K562 (cell line): Measurements from ENCODE around the gene DDIT3. TPM values are rescaled to one million over a fixed set of nuclear protein-coding genes. Genes with fewer than 3 reads are reported as not detected.
"Not testable (repeated sequence)": the region's sequence is repeated elsewhere in the genome, so short reads cannot be mapped to it uniquely, and the experiment has no call there.

Experiments
- ATAC-seq: fragments of 200-7000 bp; cut with Tn5 transposase; 3 replicates; pipeline ENCODE4 v1.9.1; 2020; ENCODE audit warnings: moderate library complexity
- BruUV-seq: library from RNA; stranded (reverse); fragments of 400-500 nt; replicated peaks from 2 replicates; lab custom pipeline; 2021; lab: Mats Ljungman, UMichigan
- CTCF ChIA-PET: fragments of 300-600 bp; formaldehyde crosslinking; extraction: SDS; loops from one replicate; lab custom pipeline; 2021; ENCODE audit warnings: low intra/inter-chr PET ratio; lab: Yijun Ruan, JAX
- POLR2A ChIA-PET: fragments of 300-600, 350-650 bp; sonication (Branson Sonifier 250); formaldehyde crosslinking; extraction: SDS; loops from one replicate; lab custom pipeline; 2021; ENCODE audit warnings: antibody characterized with exemption, inconsistent platforms; lab: Yijun Ruan, JAX
- DNase-seq, 4 experiments: peaks; one replicate each; pipeline versions ENCODE4 v3.0.0 to v3.0.0-alpha.2; 2011 to 2018; ENCODE audit warnings: low spot score in 3 of 4, mixed read lengths in 3 of 4; ENCODE audit errors: extremely low read depth in 1 of 4
- FAIRE-seq: peaks from 2 replicates; lab custom pipeline; 2011; peaks lifted over from hg19 to GRCh38; lab: Jason Lieb, UNC
- H2AFZ ChIP-seq: 2 replicates; pipeline ENCODE4 v1.6.0; 2011; ENCODE audit warnings: low read depth, low read length, control low read depth, inconsistent platforms
- H3K27ac ChIP-seq: fragments of 200-600 bp; 3 replicates; pipeline ENCODE4 v1.8.0; 2011; ENCODE audit warnings: low read depth, mild to moderate bottlenecking, control low read depth, inconsistent platforms, low read length, moderate library complexity, mixed read lengths; ENCODE audit errors: extremely low read depth
- H3K27me3 ChIP-seq, 2 experiments: fragments of 300-600 bp in 1 of 2; 2 replicates in 1 of 2; 3 replicates in 1 of 2; pipeline versions ENCODE4 v1.6.0 to v1.8.0; 2011; ENCODE audit warnings: inconsistent platforms in 2 of 2, low read length in 2 of 2, mild to moderate bottlenecking in 1 of 2, mixed read lengths in 1 of 2, moderate library complexity in 1 of 2; ENCODE audit not compliant: control insufficient read depth in 2 of 2, insufficient read depth in 2 of 2
- H3K36me3 ChIP-seq: fragments of 300-600 bp; 3 replicates; pipeline ENCODE4 v1.8.0; 2011; ENCODE audit warnings: mild to moderate bottlenecking, low read length, inconsistent platforms; ENCODE audit not compliant: control insufficient read depth, insufficient read depth
- H3K4me1 ChIP-seq, 2 experiments: fragments of 200-600 bp in 1 of 2; replicated peaks in 1 of 2; 2 replicates in 1 of 2; 3 replicates in 1 of 2; pipeline versions ENCODE4 v1.5.1 to v1.8.0; 2011; ENCODE audit warnings: inconsistent platforms in 2 of 2, low read length in 2 of 2, mild to moderate bottlenecking in 1 of 2, mixed read lengths in 1 of 2, moderate library complexity in 1 of 2; ENCODE audit not compliant: control insufficient read depth in 2 of 2, insufficient read depth in 2 of 2
- H3K4me2 ChIP-seq: 2 replicates; pipeline ENCODE4 v1.6.1; 2011; ENCODE audit warnings: low read length, control low read depth, inconsistent platforms, mixed read lengths; ENCODE audit not compliant: insufficient read depth
- H3K4me3 ChIP-seq: fragments of 200-600 bp; sonication (generic), shearing (Covaris generic); 2 replicates; pipeline ENCODE4 v1.5.1; 2016; ENCODE audit warnings: control low read depth, inconsistent platforms
- H3K79me2 ChIP-seq: fragments of 200-600 bp; 3 replicates; pipeline ENCODE4 v1.8.0; 2011; ENCODE audit warnings: low read length, inconsistent platforms; ENCODE audit not compliant: control insufficient read depth, insufficient read depth
- H3K9ac ChIP-seq, 2 experiments: 2 replicates each; pipeline versions ENCODE4 v1.6.0 to v1.6.1; 2011; ENCODE audit warnings: low read depth in 2 of 2, low read length in 2 of 2, control low read depth in 1 of 2, inconsistent platforms in 1 of 2, mild to moderate bottlenecking in 1 of 2, mixed read lengths in 1 of 2; ENCODE audit not compliant: insufficient read depth in 1 of 2
- H3K9me1 ChIP-seq: one replicate; pipeline ENCODE4 v1.6.0; 2011; ENCODE audit warnings: inconsistent platforms, mild to moderate bottlenecking, low read length, moderate library complexity; ENCODE audit not compliant: control insufficient read depth, insufficient read depth
- H3K9me3 ChIP-seq: replicated peaks from 2 replicates; pipeline ENCODE4 v1.5.1; 2011; ENCODE audit warnings: low read depth, low read length, inconsistent platforms; ENCODE audit not compliant: control insufficient read depth, insufficient read depth
- H4K20me1 ChIP-seq: replicated peaks from 2 replicates; pipeline ENCODE4 v1.6.1; 2011; ENCODE audit warnings: low read length, inconsistent platforms, mixed read lengths; ENCODE audit not compliant: control insufficient read depth, insufficient read depth
- AFF4 ChIP-seq: sonication (generic); formaldehyde crosslinking; IDR thresholded peaks from 2 replicates; pipeline ENCODE4 v1.8.0; 2023; ENCODE audit warnings: mild to moderate bottlenecking, missing genetic modification reagents
- MED1 ChIP-seq: sonication (generic); formaldehyde crosslinking; IDR thresholded peaks from 2 replicates; pipeline ENCODE4 v1.8.1; 2023; ENCODE audit warnings: missing genetic modification reagents, borderline replicate concordance
- MLLT1 ChIP-seq, 2 experiments: fragments of 450-650 bp; IDR thresholded peaks; 2 replicates each; pipeline ENCODE4 v1.6.1; 2016
- NBN ChIP-seq: fragments of 450-650 bp; IDR thresholded peaks from 2 replicates; pipeline ENCODE4 v1.6.1; 2016; ENCODE audit warnings: low read depth, mild to moderate bottlenecking
- NFATC3 ChIP-seq: fragments of 450-650 bp; IDR thresholded peaks from 2 replicates; pipeline ENCODE4 v1.6.1; 2017; ENCODE audit warnings: mild to moderate bottlenecking
- PHB2 ChIP-seq: fragments of 450-650 bp; IDR thresholded peaks from 2 replicates; pipeline ENCODE4 v1.6.1; 2017; ENCODE audit warnings: low read depth
- POLR2A ChIP-seq: fragments of 450-650 bp; conservative IDR thresholded peaks from 2 replicates; pipeline ENCODE4 v1.6.1; 2016
- POLR2B ChIP-seq: fragments of 450-650 bp; IDR thresholded peaks from 2 replicates; pipeline ENCODE4 v1.6.1; 2018; ENCODE audit warnings: low read depth; ENCODE audit not compliant: partially characterized antibody
- PTTG1 ChIP-seq: fragments of 450-650 bp; IDR thresholded peaks from 2 replicates; pipeline ENCODE4 v1.6.1; 2016; ENCODE audit warnings: low read depth, mild to moderate bottlenecking, missing genetic modification characterization, missing compliant biosample characterization
- RBFOX2 ChIP-seq: fragments of 200-400 bp; formaldehyde crosslinking; IDR thresholded peaks from 2 replicates; pipeline ENCODE4 v1.6.1; 2017; ENCODE audit warnings: low read depth, mild to moderate bottlenecking, low read length, moderate library complexity
- RBM22 ChIP-seq: fragments of 200-400 bp; formaldehyde crosslinking; IDR thresholded peaks from 2 replicates; pipeline ENCODE4 v1.6.1; 2018; ENCODE audit warnings: low read length, low read depth; ENCODE audit not compliant: poor library complexity, severe bottlenecking
- SUPT5H ChIP-seq: fragments of 450-650 bp; IDR thresholded peaks from 2 replicates; pipeline ENCODE4 v1.6.1; 2016
- ZC3H4 ChIP-seq: sonication (generic); formaldehyde crosslinking; IDR thresholded peaks from 2 replicates; pipeline ENCODE4 v1.9.0; 2021; ENCODE audit warnings: missing genetic modification reagents, borderline replicate concordance
- WGBS: fragments of 100-300 bp; shearing (Covaris generic); methylation state at CpG from one replicate; pipeline ENCODE4 v1.1.6; 2016; ENCODE audit warnings: low coverage, mixed read lengths; ENCODE audit not compliant: insufficient coverage; ENCODE audit errors: missing lambda C conversion rate; 5-methylcytosine and 5-hydroxymethylcytosine counted together
- in situ Hi-C: fragments of 300-500 bp; cut with MboI; formaldehyde crosslinking; loops from 4 replicates; pipeline ENCODE4 v1.15.0; 2018; ENCODE audit warnings: inconsistent platforms, mixed read lengths
- intact Hi-C: fragments of 100-400 bp; cut with micrococcal nuclease; formaldehyde crosslinking; loops from 2 replicates; pipeline ENCODE4 v1.14.2; 2022
- polyA plus RNA-seq, 8 experiments: library from polyadenylated mRNA; depleted of rRNA in 4 of 8; stranded (reverse) in 5 of 8; unstranded in 3 of 8; fragments of >200 nt; fragmentation: Nextera tagmentation in 2 of 8; fragmentation: Illumina TruSeq in 1 of 8; extraction: Ambion mirVana in 2 of 8; extraction: Trizol in 1 of 8; gene quantifications; 2 replicates each; pipeline versions ENCODE4 v1.2.1 to v1.2.3, GENCODE V29; 2011 to 2014; ENCODE audit warnings: inconsistent platforms in 1 of 8, missing spikeins in 1 of 8
- total RNA-seq, 7 experiments: library from RNA; depleted of rRNA in 6 of 7; stranded (reverse); fragments of >200 nt in 6 of 7; fragmentation: Illumina TruSeq in 2 of 7; extraction: Trizol in 2 of 7; gene quantifications; 2 replicates each; pipeline versions ENCODE4 v1.2.1 to v1.2.3, GENCODE V29; 2011 to 2021; ENCODE audit warnings: low replicate concordance in 1 of 7
- TF ChIP-seq, protein P1 (sequence below): fragments of 450-650 bp; IDR thresholded peaks from 2 replicates; pipeline ENCODE4 v1.6.1; 2016; ENCODE audit warnings: borderline replicate concordance

Gene DDIT3
- total and polyA plus RNA-seq, 9 of the 15 experiments (the other 6 are each of a cell fraction or from before 2014, with no cell fraction given), result 59.1 to 272 (median 89.9) TPM

DNA sequence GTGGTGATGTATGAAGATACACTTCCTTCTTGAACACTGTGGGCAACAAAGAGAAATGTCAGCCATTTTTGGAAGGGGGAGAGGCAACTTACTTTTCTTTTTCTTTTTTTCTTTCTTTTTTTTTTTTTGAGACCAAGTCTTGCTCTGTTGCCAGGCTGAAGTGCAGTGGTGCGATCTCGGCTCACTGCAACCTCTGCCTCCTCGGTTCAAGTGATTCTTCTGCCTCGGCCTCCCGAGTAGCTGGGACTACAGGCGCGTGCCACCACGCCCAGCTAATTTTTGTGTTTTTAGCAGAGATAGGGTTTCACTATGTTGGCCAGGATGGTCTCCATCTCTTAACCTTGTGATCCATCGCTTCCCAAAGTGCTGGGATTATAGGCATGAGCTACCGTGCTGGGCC lies 2.6 kb downstream of the DDIT3 start:
- not testable (repeated sequence) for ATAC-seq
- H3K27ac ChIP-seq, result peak overlapping the region; percentile 99; the same call in 2 of the 3 replicates
- TF ChIP-seq NFATC3 (peak; percentile 5; the same call in 1 of the 2 replicates), POLR2A (peak; percentile 23), ZC3H4 (CRISPR knock-in tag) (peak; percentile 55; the same call in 1 of the 2 replicates), PHB2 (0 out of 2 replicates have a peak, but pooled peaks have one; percentile 20), RBFOX2 (0 out of 2 replicates have a peak, but pooled peaks have one; percentile 26), AFF4 (CRISPR knock-in tag) (0 out of 2 replicates have a peak, but pooled peaks have one; percentile 5), POLR2B (peak; percentile 55), PTTG1 (tag) (0 out of 2 replicates have a peak, but pooled peaks have one; percentile 21), MED1 (CRISPR knock-in tag) (0 out of 2 replicates have a peak, but pooled peaks have one; percentile 49), RBM22 (peak; percentile 17), SUPT5H (peak; percentile 60), NBN (0 out of 2 replicates have a peak, but pooled peaks have one; percentile 25), MLLT1 (IDR thresholded peaks at IDR 0.05) (peak in 1 of 2 experiments; percentile 80; a peak in 3 of 4 replicates)
- TF ChIP-seq, protein P1, sequence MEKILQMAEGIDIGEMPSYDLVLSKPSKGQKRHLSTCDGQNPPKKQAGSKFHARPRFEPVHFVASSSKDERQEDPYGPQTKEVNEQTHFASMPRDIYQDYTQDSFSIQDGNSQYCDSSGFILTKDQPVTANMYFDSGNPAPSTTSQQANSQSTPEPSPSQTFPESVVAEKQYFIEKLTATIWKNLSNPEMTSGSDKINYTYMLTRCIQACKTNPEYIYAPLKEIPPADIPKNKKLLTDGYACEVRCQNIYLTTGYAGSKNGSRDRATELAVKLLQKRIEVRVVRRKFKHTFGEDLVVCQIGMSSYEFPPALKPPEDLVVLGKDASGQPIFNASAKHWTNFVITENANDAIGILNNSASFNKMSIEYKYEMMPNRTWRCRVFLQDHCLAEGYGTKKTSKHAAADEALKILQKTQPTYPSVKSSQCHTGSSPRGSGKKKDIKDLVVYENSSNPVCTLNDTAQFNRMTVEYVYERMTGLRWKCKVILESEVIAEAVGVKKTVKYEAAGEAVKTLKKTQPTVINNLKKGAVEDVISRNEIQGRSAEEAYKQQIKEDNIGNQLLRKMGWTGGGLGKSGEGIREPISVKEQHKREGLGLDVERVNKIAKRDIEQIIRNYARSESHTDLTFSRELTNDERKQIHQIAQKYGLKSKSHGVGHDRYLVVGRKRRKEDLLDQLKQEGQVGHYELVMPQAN, result peak; percentile 25; the same call in 1 of the 2 replicates
- TF ChIP-seq, all 486 proteins: peak for 14; not testable (repeated sequence) for 472
- CTCF ChIA-PET, DNase-seq, H2AFZ ChIP-seq, H3K9me3 ChIP-seq, H3K9me1 ChIP-seq, BruUV-seq, H3K27me3 ChIP-seq, intact Hi-C loops, in situ Hi-C loops, FAIRE-seq: not testable (repeated sequence)
- Histone ChIP-seq H4K20me1 (peaks cover 52% of the 10 kb centered on the region), H3K9ac (peak overlapping the region in 1 of 2 experiments; percentile 100; a peak in 1 of 4 replicates), H3K4me1 (peaks cover 19 to 32% of the 10 kb centered on the region in 2 experiments), H3K4me3 (peak overlapping the region; percentile 86), H3K4me2 (peak overlapping the region; percentile 99), H3K79me2 (peaks cover 41% of the 10 kb centered on the region), H3K36me3 (peaks cover 71% of the 10 kb centered on the region)
- 90% methylated on average over 8 of the region's 10 CpGs for WGBS
- POLR2A ChIA-PET, result interaction anchor here (0.6 to 10.1 kb wide), 21 partner anchors 8 to 792 kb away, joined by 3 to 184 read pairs (median 4); partner anchors contain the start of genes B4GALNT1, DCTN2 and MARS1
